HepG2 (cell line): ENCODE data around the gene CNPY1. TPM values are rescaled to one million over a fixed set of nuclear protein-coding genes. Genes with fewer than 3 reads are reported as not detected.

Experiments used
- ATAC-seq: fragments of 200-7000 bp; cut with Tn5 transposase; 3 replicates; pipeline ENCODE4 v1.9.1; 2020; ENCODE audit warnings: mild to moderate bottlenecking, moderate library complexity
- BruUV-seq: library from RNA; stranded (reverse); fragments of 400-500 nt; replicated peaks from 2 replicates; lab custom pipeline; 2021; lab: Mats Ljungman, UMichigan
- CTCF ChIA-PET: fragments of 300-600 bp; formaldehyde crosslinking; extraction: SDS; loops from one replicate; lab custom pipeline; 2021; ENCODE audit warnings: low total read pairs, inconsistent platforms, low intra/inter-chr PET ratio; lab: Yijun Ruan, JAX
- POLR2A ChIA-PET: fragments of 350-600 bp; sonication (Branson Sonifier 250); formaldehyde crosslinking; loops from one replicate; lab custom pipeline; 2020; ENCODE audit warnings: antibody characterized with exemption, inconsistent platforms; lab: Yijun Ruan, JAX
- DNase-seq: peaks from one replicate; pipeline ENCODE4 v3.0.0-alpha.2; 2015; ENCODE audit warnings: low spot score
- FAIRE-seq: peaks from 3 replicates; lab custom pipeline; 2011; peaks lifted over from hg19 to GRCh38; lab: Jason Lieb, UNC
- H2AFZ ChIP-seq: one replicate; pipeline ENCODE4 v1.6.1; 2011; ENCODE audit warnings: low read length, inconsistent platforms
- H3K27ac ChIP-seq: fragments of 300-600 bp; 3 replicates; pipeline ENCODE4 v1.8.0; 2011; ENCODE audit warnings: mixed run types, mild to moderate bottlenecking, mixed read lengths, low read length, inconsistent platforms; ENCODE audit not compliant: insufficient read depth; ENCODE audit errors: extremely low read length
- H3K27me3 ChIP-seq, 2 experiments: fragments of 200-600 bp in 1 of 2; 2 replicates in 1 of 2; 3 replicates in 1 of 2; pipeline versions ENCODE4 v1.6.0 to v1.8.0; 2011; ENCODE audit warnings: low read length in 2 of 2, mild to moderate bottlenecking in 2 of 2, moderate library complexity in 2 of 2, inconsistent platforms in 1 of 2; ENCODE audit not compliant: insufficient read depth in 2 of 2, control insufficient read depth in 1 of 2
- H3K36me3 ChIP-seq, 2 experiments: fragments of 200-600 bp in 1 of 2; replicated peaks in 1 of 2; 2 replicates in 1 of 2; 3 replicates in 1 of 2; pipeline versions ENCODE4 v1.5.1 to v1.8.0; 2011; ENCODE audit warnings: low read length in 2 of 2, inconsistent platforms in 1 of 2; ENCODE audit not compliant: insufficient read depth in 2 of 2, control insufficient read depth in 1 of 2
- H3K4me1 ChIP-seq: 2 replicates; pipeline ENCODE4 v1.5.1; 2012; ENCODE audit warnings: low read length, inconsistent platforms; ENCODE audit not compliant: insufficient read depth
- H3K4me2 ChIP-seq: 2 replicates; pipeline ENCODE4 v1.6.0; 2011; ENCODE audit warnings: low read depth, low read length, inconsistent platforms
- H3K4me3 ChIP-seq, 3 experiments: fragments of 200-600 bp in 1 of 3; sonication (generic), shearing (Covaris generic) in 1 of 3; replicated peaks in 1 of 3; 2 replicates each; pipeline ENCODE4 v1.5.1; 2011 to 2016; ENCODE audit warnings: low read length in 3 of 3, inconsistent platforms in 2 of 3, low read depth in 2 of 3, mild to moderate bottlenecking in 2 of 3, control low read depth in 1 of 3, mixed read lengths in 1 of 3; ENCODE audit not compliant: insufficient read depth in 1 of 3
- H3K79me2 ChIP-seq: one replicate; pipeline ENCODE4 v1.6.1; 2011; ENCODE audit warnings: low read length, inconsistent platforms; ENCODE audit not compliant: insufficient read depth
- H3K9ac ChIP-seq: 2 replicates; pipeline ENCODE4 v1.6.0; 2011; ENCODE audit warnings: mild to moderate bottlenecking, low read depth, low read length, inconsistent platforms; ENCODE audit not compliant: insufficient read depth
- H3K9me3 ChIP-seq: 2 replicates; pipeline ENCODE4 v1.5.1; 2012; ENCODE audit warnings: mild to moderate bottlenecking, low read length
- H4K20me1 ChIP-seq: 2 replicates; pipeline ENCODE4 v1.6.0; 2011; ENCODE audit warnings: inconsistent platforms, mild to moderate bottlenecking, low read length, moderate library complexity; ENCODE audit not compliant: insufficient read depth
- CC2D1A ChIP-seq: sonication (generic); formaldehyde crosslinking; IDR thresholded peaks from 2 replicates; pipeline ENCODE4 v1.8.1; 2023; ENCODE audit warnings: mild to moderate bottlenecking, missing genetic modification reagents
- FOXK2 ChIP-seq: fragments of 450-650 bp; IDR thresholded peaks from 2 replicates; pipeline ENCODE4 v1.6.1; 2016
- JARID2 ChIP-seq: sonication (generic); formaldehyde crosslinking; IDR thresholded peaks from 2 replicates; pipeline ENCODE4 v1.8.1; 2023; ENCODE audit warnings: missing genetic modification reagents, inconsistent platforms; ENCODE audit not compliant: insufficient replicate concordance
- RARG ChIP-seq: sonication (generic); formaldehyde crosslinking; IDR thresholded peaks from 2 replicates; pipeline ENCODE4 v1.4.0; 2020; ENCODE audit warnings: low read depth, mild to moderate bottlenecking, missing genetic modification reagents
- RBFOX2 ChIP-seq: fragments of 200-400 bp; formaldehyde crosslinking; IDR thresholded peaks from 2 replicates; pipeline ENCODE4 v1.6.1; 2017; ENCODE audit warnings: low read depth, mild to moderate bottlenecking, low read length
- RXRB ChIP-seq: IDR thresholded peaks from 2 replicates; pipeline ENCODE4 v1.6.1; 2016; ENCODE audit warnings: borderline replicate concordance, missing genetic modification reagents, missing compliant biosample characterization
- ZBTB3 ChIP-seq: sonication (generic); formaldehyde crosslinking; IDR thresholded peaks from 2 replicates; pipeline ENCODE4 v1.4.0; 2020; ENCODE audit warnings: low read depth, mild to moderate bottlenecking, moderate library complexity, missing genetic modification reagents, borderline replicate concordance
- ZNF138 ChIP-seq: sonication (generic); formaldehyde crosslinking; IDR thresholded peaks from 2 replicates; pipeline ENCODE4 v1.5.0; 2020; ENCODE audit warnings: mild to moderate bottlenecking, low read depth, missing genetic modification reagents
- ZNF432 ChIP-seq: sonication (generic); formaldehyde crosslinking; IDR thresholded peaks from 2 replicates; pipeline ENCODE4 v1.5.0; 2020; ENCODE audit warnings: missing genetic modification reagents, mild to moderate bottlenecking, borderline replicate concordance
- WGBS: methylation state at CpG from one replicate; pipeline ENCODE4 v1.1.6; 2017; ENCODE audit warnings: low lambda C conversion rate; 5-methylcytosine and 5-hydroxymethylcytosine counted together
- in situ Hi-C: cut with HindIII; loops from 2 replicates; pipeline ENCODE4 v1.10.0; 2017; ENCODE audit warnings: low pct_unique_long_range_greater_than_20kb; ENCODE audit not compliant: extremely low pct_ligation_motif_present
- intact Hi-C: fragments of 100-400 bp; cut with micrococcal nuclease; formaldehyde crosslinking; loops from one replicate; pipeline ENCODE4 v1.10.0; 2022; ENCODE audit not compliant: unreplicated experiment
- polyA plus RNA-seq, 8 experiments: library from polyadenylated mRNA; depleted of rRNA in 3 of 8; stranded (reverse) in 7 of 8; unstranded in 1 of 8; fragments of >200 nt; fragmentation: Illumina TruSeq in 4 of 8; extraction: Trizol in 4 of 8; gene quantifications; 2 replicates each; pipeline versions ENCODE4 v1.2.1 to v1.2.3, GENCODE V29; 2011 to 2016; ENCODE audit warnings: low read depth in 4 of 8, missing spikeins in 1 of 8, mixed read lengths in 1 of 8; ENCODE audit not compliant: insufficient read depth in 1 of 8
- total RNA-seq, 5 experiments: library from RNA; depleted of rRNA; stranded (reverse); fragments of >200 nt; fragmentation: Illumina TruSeq; extraction: Trizol; gene quantifications; 2 replicates each; pipeline ENCODE4 v1.2.3, GENCODE V29; 2016; ENCODE audit warnings: low read depth in 1 of 5
- TF ChIP-seq, protein P1 (sequence below), 2 experiments: fragments of 450-650 bp in 1 of 2; sonication (generic) in 1 of 2; formaldehyde crosslinking in 1 of 2; IDR thresholded peaks; 2 replicates each; pipeline versions ENCODE4 v1.6.1 to v1.8.0; 2016 to 2022; ENCODE audit warnings: antibody characterized with exemption in 1 of 2, mild to moderate bottlenecking in 1 of 2, missing genetic modification reagents in 1 of 2
- TF ChIP-seq, protein P2 (sequence below): conservative IDR thresholded peaks from 2 replicates; pipeline ENCODE4 v1.6.1; 2018; ENCODE audit warnings: missing genetic modification reagents
- TF ChIP-seq, protein P3 (sequence below): IDR thresholded peaks from 2 replicates; pipeline ENCODE4 v1.6.1; 2016; ENCODE audit warnings: control low read depth

Gene CNPY1
- total and polyA plus RNA-seq, 2 of the 13 experiments (the other 11 are each of a cell fraction or from before 2014, with no cell fraction given): not detected

DNA sequence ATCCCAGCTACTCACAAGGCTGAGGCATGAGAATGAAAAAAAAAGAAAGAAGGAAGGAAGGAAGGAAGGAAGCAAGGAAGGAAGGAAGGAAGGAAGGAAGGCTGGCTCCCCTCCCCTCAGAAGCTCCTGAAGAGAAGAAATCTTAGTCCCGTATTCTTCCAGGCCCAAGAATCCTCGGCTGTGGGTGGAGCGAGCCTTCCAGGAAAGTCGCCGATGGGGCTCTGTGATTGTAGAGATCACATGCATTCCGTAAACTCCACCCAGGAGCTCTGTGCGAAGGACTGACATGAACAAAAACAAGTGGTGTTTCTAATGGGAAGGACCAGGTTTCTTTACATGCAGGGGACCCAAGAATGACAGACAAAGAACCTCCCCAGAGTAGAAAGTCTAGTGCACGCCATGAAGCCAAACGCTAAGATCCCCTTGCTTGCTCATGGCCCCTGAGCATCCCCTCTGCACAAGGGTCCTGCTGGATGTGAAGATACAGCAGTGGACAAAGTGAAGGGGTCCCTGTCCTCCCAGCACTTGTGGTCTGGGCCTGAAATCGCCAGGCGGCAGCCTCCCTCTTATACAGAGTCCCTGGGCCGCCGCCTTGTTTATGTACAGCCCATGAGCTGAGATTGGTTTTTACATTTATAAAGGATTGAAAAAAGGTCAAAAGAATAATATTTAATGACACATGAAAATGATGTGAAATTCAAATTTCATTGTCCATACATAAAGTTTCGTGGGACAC is 25.2 kb downstream of the CNPY1 start:
- no peak for FAIRE-seq
- TF ChIP-seq, protein P1, sequence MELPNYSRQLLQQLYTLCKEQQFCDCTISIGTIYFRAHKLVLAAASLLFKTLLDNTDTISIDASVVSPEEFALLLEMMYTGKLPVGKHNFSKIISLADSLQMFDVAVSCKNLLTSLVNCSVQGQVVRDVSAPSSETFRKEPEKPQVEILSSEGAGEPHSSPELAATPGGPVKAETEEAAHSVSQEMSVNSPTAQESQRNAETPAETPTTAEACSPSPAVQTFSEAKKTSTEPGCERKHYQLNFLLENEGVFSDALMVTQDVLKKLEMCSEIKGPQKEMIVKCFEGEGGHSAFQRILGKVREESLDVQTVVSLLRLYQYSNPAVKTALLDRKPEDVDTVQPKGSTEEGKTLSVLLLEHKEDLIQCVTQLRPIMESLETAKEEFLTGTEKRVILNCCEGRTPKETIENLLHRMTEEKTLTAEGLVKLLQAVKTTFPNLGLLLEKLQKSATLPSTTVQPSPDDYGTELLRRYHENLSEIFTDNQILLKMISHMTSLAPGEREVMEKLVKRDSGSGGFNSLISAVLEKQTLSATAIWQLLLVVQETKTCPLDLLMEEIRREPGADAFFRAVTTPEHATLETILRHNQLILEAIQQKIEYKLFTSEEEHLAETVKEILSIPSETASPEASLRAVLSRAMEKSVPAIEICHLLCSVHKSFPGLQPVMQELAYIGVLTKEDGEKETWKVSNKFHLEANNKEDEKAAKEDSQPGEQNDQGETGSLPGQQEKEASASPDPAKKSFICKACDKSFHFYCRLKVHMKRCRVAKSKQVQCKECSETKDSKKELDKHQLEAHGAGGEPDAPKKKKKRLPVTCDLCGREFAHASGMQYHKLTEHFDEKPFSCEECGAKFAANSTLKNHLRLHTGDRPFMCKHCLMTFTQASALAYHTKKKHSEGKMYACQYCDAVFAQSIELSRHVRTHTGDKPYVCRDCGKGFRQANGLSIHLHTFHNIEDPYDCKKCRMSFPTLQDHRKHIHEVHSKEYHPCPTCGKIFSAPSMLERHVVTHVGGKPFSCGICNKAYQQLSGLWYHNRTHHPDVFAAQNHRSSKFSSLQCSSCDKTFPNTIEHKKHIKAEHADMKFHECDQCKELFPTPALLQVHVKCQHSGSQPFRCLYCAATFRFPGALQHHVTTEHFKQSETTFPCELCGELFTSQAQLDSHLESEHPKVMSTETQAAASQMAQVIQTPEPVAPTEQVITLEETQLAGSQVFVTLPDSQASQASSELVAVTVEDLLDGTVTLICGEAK (IDR thresholded peaks at IDR 0.05): no peak
- TF ChIP-seq, protein P1 (CRISPR knock-in tag; IDR thresholded peaks at IDR 0.05): no peak
- TF ChIP-seq CC2D1A (CRISPR knock-in tag) (no peak), ZNF138 (CRISPR knock-in tag) (no peak), ZBTB3 (CRISPR knock-in tag) (no peak), RXRB (CRISPR knock-in tag) (no peak), RARG (CRISPR knock-in tag) (no peak), JARID2 (CRISPR knock-in tag) (no peak), FOXK2 (no peak), ZNF432 (CRISPR knock-in tag) (no peak), RBFOX2 (no peak)
- TF ChIP-seq, protein P2, sequence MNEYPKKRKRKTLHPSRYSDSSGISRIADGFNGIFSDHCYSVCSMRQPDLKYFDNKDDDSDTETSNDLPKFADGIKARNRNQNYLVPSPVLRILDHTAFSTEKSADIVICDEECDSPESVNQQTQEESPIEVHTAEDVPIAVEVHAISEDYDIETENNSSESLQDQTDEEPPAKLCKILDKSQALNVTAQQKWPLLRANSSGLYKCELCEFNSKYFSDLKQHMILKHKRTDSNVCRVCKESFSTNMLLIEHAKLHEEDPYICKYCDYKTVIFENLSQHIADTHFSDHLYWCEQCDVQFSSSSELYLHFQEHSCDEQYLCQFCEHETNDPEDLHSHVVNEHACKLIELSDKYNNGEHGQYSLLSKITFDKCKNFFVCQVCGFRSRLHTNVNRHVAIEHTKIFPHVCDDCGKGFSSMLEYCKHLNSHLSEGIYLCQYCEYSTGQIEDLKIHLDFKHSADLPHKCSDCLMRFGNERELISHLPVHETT (CRISPR knock-in tag): no peak
- TF ChIP-seq, protein P3, sequence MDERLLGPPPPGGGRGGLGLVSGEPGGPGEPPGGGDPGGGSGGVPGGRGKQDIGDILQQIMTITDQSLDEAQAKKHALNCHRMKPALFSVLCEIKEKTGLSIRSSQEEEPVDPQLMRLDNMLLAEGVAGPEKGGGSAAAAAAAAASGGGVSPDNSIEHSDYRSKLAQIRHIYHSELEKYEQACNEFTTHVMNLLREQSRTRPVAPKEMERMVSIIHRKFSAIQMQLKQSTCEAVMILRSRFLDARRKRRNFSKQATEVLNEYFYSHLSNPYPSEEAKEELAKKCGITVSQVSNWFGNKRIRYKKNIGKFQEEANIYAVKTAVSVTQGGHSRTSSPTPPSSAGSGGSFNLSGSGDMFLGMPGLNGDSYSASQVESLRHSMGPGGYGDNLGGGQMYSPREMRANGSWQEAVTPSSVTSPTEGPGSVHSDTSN (CRISPR knock-in tag): no peak

More for the DNA sequence above, 25.2 kb downstream of the CNPY1 start:
- ChIA-PET POLR2A (no interaction called here), CTCF (no interaction called here)
- Histone ChIP-seq H3K9me3 (no peaks in the 10 kb centered on the region), H3K4me1 (no peaks in the 10 kb centered on the region), H3K27me3 (peaks cover 7 to 81% of the 10 kb centered on the region in 2 experiments; a peak in 4 of 5 replicates), H3K36me3 (no peaks in the 10 kb centered on the region), H3K4me3 (no peak overlapping the region), H3K79me2 (no peaks in the 10 kb centered on the region), H3K9ac (no peak overlapping the region), H3K4me2 (no peak overlapping the region), H4K20me1 (no peaks in the 10 kb centered on the region), H2AFZ (no peak overlapping the region), H3K27ac (no peak overlapping the region)
- no peak for DNase-seq
- intact Hi-C loops (no loop called here), in situ Hi-C loops (no loop called here)
- no TSS peak for BruUV-seq
- ATAC-seq: no peak
- 55% methylated on average over 14 of the region's 14 CpGs for WGBS
